Brain microvascular endothelial cell (primary cell): ENCODE measurements around the gene FAM20C.

Experiments used
- DNase-seq: peaks from one replicate; pipeline ENCODE4 v3.0.0-alpha.2; 2020
- H3K27ac ChIP-seq: fragments of 250-450 bp; sonication (Bioruptor Pico); 2 replicates; pipeline ENCODE4 v1.5.1; 2020; ENCODE audit warnings: mild to moderate bottlenecking, moderate library complexity
- H3K27me3 ChIP-seq: fragments of 250-450 bp; sonication (Bioruptor Pico); replicated peaks from 2 replicates; pipeline ENCODE4 v1.5.1; 2020; ENCODE audit warnings: mild to moderate bottlenecking
- H3K36me3 ChIP-seq: fragments of 250-450 bp; sonication (Bioruptor Pico); replicated peaks from 2 replicates; pipeline ENCODE4 v1.5.1; 2020; ENCODE audit warnings: mild to moderate bottlenecking
- H3K4me3 ChIP-seq: 2 replicates; pipeline ENCODE4 v1.5.1; 2011; ENCODE audit warnings: low read depth, mild to moderate bottlenecking, control low read depth, low read length, moderate library complexity
- in situ Hi-C: cut with HindIII; loops from 2 replicates; pipeline ENCODE4 v1.10.0; 2017; ENCODE audit warnings: low sequenced_read_pairs, low pct_ligation_motif_present
- TF ChIP-seq, protein P1 (sequence below): IDR thresholded peaks from 2 replicates; pipeline ENCODE4 v1.5.1; 2011; ENCODE audit warnings: low read depth, mild to moderate bottlenecking, moderate library complexity, low read length, control low read depth, inconsistent platforms; ENCODE audit errors: missing control alignments

The FAM20C gene

DNA sequence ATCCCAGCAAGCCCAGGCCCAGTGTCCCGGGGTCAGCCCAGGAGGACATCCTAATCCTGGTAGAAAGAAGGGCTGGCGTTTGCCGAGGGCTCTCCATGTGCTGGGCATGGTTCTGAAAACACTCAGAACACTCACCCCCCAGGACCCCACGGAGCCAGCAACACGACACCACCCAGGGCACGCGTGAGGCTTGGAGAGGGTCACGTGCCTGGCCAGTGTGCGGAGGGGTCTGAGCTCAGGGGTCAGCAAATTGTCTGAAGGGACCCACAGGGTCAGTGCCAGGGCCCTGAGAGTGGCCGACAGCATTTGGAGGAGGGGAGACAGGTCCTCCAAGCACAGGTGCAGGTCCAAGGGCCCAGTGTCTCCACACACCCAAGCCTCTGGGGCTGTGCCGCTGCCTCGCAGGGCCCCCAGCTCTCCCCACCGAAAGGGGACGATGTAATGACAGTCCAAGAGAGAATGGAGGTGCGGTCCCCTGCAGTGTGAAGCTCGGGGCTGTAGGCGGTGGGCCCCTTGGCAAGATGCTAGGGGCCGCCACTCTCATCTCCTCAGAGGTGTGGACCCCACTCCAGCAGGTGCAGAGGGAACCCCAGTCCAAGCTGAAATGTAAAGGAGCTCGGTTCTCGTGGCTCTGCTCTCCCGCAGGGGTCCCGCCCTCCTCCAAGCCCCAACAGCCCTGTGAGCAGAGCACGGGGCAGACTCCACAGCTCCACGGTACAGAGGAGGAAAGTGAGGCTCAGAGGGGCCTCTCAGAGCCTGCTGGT lies 105.4 kb downstream of the FAM20C start:
- TF ChIP-seq, protein P1, sequence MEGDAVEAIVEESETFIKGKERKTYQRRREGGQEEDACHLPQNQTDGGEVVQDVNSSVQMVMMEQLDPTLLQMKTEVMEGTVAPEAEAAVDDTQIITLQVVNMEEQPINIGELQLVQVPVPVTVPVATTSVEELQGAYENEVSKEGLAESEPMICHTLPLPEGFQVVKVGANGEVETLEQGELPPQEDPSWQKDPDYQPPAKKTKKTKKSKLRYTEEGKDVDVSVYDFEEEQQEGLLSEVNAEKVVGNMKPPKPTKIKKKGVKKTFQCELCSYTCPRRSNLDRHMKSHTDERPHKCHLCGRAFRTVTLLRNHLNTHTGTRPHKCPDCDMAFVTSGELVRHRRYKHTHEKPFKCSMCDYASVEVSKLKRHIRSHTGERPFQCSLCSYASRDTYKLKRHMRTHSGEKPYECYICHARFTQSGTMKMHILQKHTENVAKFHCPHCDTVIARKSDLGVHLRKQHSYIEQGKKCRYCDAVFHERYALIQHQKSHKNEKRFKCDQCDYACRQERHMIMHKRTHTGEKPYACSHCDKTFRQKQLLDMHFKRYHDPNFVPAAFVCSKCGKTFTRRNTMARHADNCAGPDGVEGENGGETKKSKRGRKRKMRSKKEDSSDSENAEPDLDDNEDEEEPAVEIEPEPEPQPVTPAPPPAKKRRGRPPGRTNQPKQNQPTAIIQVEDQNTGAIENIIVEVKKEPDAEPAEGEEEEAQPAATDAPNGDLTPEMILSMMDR, result no peak
- DNase-seq, result no peak
- peaks cover 15% of the 10 kb centered on the region for H3K27me3 ChIP-seq
- H3K27ac ChIP-seq, result no peak overlapping the region
- H3K4me3 ChIP-seq, result no peak overlapping the region
- in situ Hi-C loops, result no loop called here
- no peaks in the 10 kb centered on the region for H3K36me3 ChIP-seq

GRCh38 chr7:298375-298702 lies 106.0 kb downstream of the FAM20C start:
- no peaks in the 10 kb centered on the region for H3K36me3 ChIP-seq
- H3K4me3 ChIP-seq, result no peak overlapping the region
- in situ Hi-C loops, result no loop called here
- peaks cover 9% of the 10 kb centered on the region for H3K27me3 ChIP-seq
- no peak for DNase-seq
- TF ChIP-seq, protein P1, result no peak
- no peak overlapping the region for H3K27ac ChIP-seq

DNA sequence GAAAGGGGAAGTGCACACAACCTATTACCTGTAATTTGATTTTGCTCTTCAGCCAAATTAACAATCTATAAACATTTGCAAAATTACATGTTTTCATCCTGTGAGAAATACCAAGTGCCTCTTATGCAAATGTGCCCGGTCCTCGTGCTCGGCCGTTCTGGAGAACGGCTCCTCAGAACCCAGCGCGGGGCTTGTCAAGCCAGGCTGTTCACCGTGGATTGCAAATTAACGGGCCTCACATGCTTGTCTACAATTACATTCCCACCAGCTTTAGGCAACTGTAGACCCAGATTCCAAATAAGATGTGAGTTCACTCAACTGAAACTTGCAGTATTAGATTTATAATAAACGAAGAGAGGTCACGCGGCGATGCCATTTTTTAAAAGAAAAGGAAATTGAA lies 106.4 kb downstream of the FAM20C start:
- DNase-seq, result no peak
- in situ Hi-C loops, result no loop called here
- Histone ChIP-seq H3K27me3 (peaks cover 5% of the 10 kb centered on the region), H3K27ac (no peak overlapping the region), H3K4me3 (no peak overlapping the region), H3K36me3 (no peaks in the 10 kb centered on the region)
- TF ChIP-seq, protein P1, result no peak

DNA sequence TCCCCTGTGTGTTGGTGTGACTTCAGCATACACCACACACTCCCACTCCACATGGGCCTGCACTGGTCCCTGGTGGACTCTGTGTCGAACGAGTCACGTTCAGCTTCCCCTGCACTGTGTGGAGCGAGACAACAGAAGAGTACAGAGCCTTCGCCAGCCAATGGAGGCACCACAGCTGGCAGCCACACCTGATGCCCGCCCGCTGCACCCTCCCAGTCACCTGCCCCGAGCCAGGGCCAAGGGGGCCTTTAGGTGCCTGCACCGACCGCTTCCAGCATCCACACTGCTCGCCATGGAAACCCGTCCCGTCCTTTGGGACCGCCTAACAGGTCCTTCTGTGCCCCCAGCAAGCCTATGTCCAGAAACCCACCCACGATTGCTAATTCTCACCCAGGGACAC lies 106.8 kb downstream of the FAM20C start:
- TF ChIP-seq, protein P1, result no peak
- in situ Hi-C loops, result no loop called here

GRCh38 chr7:299628-300027 lies 107.3 kb downstream of the FAM20C start:
- Histone ChIP-seq H3K4me3 (no peak overlapping the region), H3K27me3 (peaks cover 1% of the 10 kb centered on the region), H3K36me3 (no peaks in the 10 kb centered on the region), H3K27ac (no peak overlapping the region)
- no peak for DNase-seq
- in situ Hi-C loops, result no loop called here
- TF ChIP-seq, protein P1, result no peak

More for the DNA sequence above, 106.8 kb downstream of the FAM20C start:
- Histone ChIP-seq H3K27me3 (peaks cover 3% of the 10 kb centered on the region), H3K27ac (no peak overlapping the region), H3K4me3 (no peak overlapping the region), H3K36me3 (no peaks in the 10 kb centered on the region)
- no peak for DNase-seq

DNA sequence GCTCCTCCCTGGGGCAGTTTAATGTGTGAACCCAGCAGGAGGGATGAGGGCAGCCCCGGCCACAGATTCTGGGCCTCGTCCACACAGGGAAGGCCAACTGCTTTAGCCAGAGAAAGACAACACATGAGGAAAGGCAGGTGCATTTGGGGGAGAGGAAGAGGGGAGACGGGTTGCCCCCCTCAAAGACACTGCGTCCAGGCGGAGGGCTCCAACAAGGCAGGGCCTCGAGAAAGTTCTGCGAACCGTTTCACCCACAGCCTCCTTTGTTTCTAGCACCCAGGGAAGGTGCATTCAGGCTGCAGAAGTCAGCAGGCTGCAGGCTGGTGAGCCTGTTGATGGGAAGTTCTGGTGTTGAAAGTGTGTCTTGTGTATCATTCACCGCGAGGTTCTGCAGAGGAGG lies 107.7 kb downstream of the FAM20C start:
- H3K4me3 ChIP-seq, result no peak overlapping the region
- no peaks in the 10 kb centered on the region for H3K27me3 ChIP-seq
- no peaks in the 10 kb centered on the region for H3K36me3 ChIP-seq
- in situ Hi-C loops, result no loop called here
- DNase-seq, result no peak
- no peak overlapping the region for H3K27ac ChIP-seq
- TF ChIP-seq, protein P1, result no peak
